HG03457 (cell line): ENCODE results near the gene PLPPR1.

Source experiments
- ATAC-seq: cut with Tn5 transposase; IDR thresholded peaks from one replicate; pipeline ENCODE4 v1.9.1; 2021; ENCODE audit warnings: moderate number of reproducible peaks; ENCODE audit not compliant: unreplicated experiment

PLPPR1 gene

GRCh38 chr9:101028346-101029314 is at the start of gene PLPPR1:
PLPPR1 (plus strand) TSS chr9:101028727.
- no peak for ATAC-seq

- ATAC-seq, result no peak
Measured at GRCh38 chr9:100989731-100990130, 38.8 kb upstream of the PLPPR1 start.

- ATAC-seq, result no peak
Measured at GRCh38 chr9:100990605-100991381, 37.7 kb upstream of the PLPPR1 start.

GRCh38 chr9:100992632-100993031 is 35.9 kb upstream of the PLPPR1 start:
- ATAC-seq, result no peak

GRCh38 chr9:100999906-101000544 is 28.5 kb upstream of the PLPPR1 start:
- ATAC-seq, result no peak

GRCh38 chr9:101005246-101005645 is 23.3 kb upstream of the PLPPR1 start:
- no peak for ATAC-seq

- no peak for ATAC-seq
Measured at GRCh38 chr9:101014566-101014965, 14.0 kb upstream of the PLPPR1 start.

- ATAC-seq, result no peak
Measured at GRCh38 chr9:101018467-101018866, 10.1 kb upstream of the PLPPR1 start.

GRCh38 chr9:101022704-101023103 is 5.8 kb upstream of the PLPPR1 start:
- ATAC-seq, result no peak

- no peak for ATAC-seq
Measured at GRCh38 chr9:101025940-101026339, 2.6 kb upstream of the PLPPR1 start.

- ATAC-seq, result no peak
Measured at GRCh38 chr9:101026824-101027223, 1.7 kb upstream of the PLPPR1 start.

- ATAC-seq, result no peak
Measured at GRCh38 chr9:101027236-101027635, 1.3 kb upstream of the PLPPR1 start.

GRCh38 chr9:101027733-101028345 is 688 bp upstream of the PLPPR1 start:
- ATAC-seq, result no peak

- ATAC-seq, result no peak
Measured at GRCh38 chr9:101029315-101030085, 973 bp downstream of the PLPPR1 start.

- ATAC-seq, result no peak
Measured at GRCh38 chr9:101030086-101030391, 1.5 kb downstream of the PLPPR1 start.

GRCh38 chr9:101032426-101032825 is 3.9 kb downstream of the PLPPR1 start:
- ATAC-seq, result no peak

GRCh38 chr9:101034222-101034621 is 5.7 kb downstream of the PLPPR1 start:
- ATAC-seq, result no peak

GRCh38 chr9:101035098-101035497 is 6.6 kb downstream of the PLPPR1 start:
- no peak for ATAC-seq

- ATAC-seq, result no peak
Measured at GRCh38 chr9:101037430-101037829, 8.9 kb downstream of the PLPPR1 start.

GRCh38 chr9:101038488-101038887 is 10.0 kb downstream of the PLPPR1 start:
- no peak for ATAC-seq
